Fibroblast of lung (primary cell): ENCODE data around the gene N4BP2L1.

Experiments used
- CTCF ChIP-seq, 2 donors: IDR thresholded peaks in 1 of 2; conservative IDR thresholded peaks in 1 of 2; 1 replicate in 1 of 2; 2 replicates in 1 of 2; pipeline ENCODE4 v1.5.1; 2011 to 2012; ENCODE audit warnings: low read length in 2 of 2, control low read depth in 1 of 2, inconsistent platforms in 1 of 2, low read depth in 1 of 2, mild to moderate bottlenecking in 1 of 2
- EZH2 ChIP-seq: IDR thresholded peaks from 2 replicates; pipeline ENCODE4 v1.5.1; 2012; ENCODE audit warnings: low read length, control low read depth, mild to moderate bottlenecking; ENCODE audit errors: missing control alignments

GRCh38 chr13:32390484-32390883 lies 37.4 kb downstream of the N4BP2L1 start:
- TF ChIP-seq CTCF (conservative IDR thresholded peaks at IDR 0.05 in 1 of 2, IDR thresholded peaks at IDR 0.05 in 1 of 2; ENCODE audit: low read depth in 1 of 2, low read length in 2 of 2): no peak
- no peak for TF ChIP-seq EZH2
